ENCODE data around the gene FUS. TPM values are rescaled to one million over a fixed set of nuclear protein-coding genes. Genes with fewer than 3 reads are reported as not detected.
"Not testable (repeated sequence)": the region's sequence is repeated elsewhere in the genome, so short reads cannot be mapped to it uniquely, and the experiment has no call there.

Gene FUS
- total and polyA plus RNA-seq, 8 donors: 180 to 829 (median 779) TPM

- H3K36me3 ChIP-seq: no peaks in the 10 kb centered on the region
- H3K4me3 ChIP-seq: peak overlapping the region in 1 of 2 donors; percentile 14
- peak overlapping the region; percentile 66 to 69 for H3K27ac ChIP-seq
- DNase-seq (peak in 3 of 4 donors; percentile 84 to 89 (median 85)), ATAC-seq (peak; percentile 35)
- intact Hi-C loops (cut with DNase I): no loop called here
- H3K27me3 ChIP-seq: peaks cover 0 to 8% of the 10 kb centered on the region in 2 donors
- TF ChIP-seq, protein P1, sequence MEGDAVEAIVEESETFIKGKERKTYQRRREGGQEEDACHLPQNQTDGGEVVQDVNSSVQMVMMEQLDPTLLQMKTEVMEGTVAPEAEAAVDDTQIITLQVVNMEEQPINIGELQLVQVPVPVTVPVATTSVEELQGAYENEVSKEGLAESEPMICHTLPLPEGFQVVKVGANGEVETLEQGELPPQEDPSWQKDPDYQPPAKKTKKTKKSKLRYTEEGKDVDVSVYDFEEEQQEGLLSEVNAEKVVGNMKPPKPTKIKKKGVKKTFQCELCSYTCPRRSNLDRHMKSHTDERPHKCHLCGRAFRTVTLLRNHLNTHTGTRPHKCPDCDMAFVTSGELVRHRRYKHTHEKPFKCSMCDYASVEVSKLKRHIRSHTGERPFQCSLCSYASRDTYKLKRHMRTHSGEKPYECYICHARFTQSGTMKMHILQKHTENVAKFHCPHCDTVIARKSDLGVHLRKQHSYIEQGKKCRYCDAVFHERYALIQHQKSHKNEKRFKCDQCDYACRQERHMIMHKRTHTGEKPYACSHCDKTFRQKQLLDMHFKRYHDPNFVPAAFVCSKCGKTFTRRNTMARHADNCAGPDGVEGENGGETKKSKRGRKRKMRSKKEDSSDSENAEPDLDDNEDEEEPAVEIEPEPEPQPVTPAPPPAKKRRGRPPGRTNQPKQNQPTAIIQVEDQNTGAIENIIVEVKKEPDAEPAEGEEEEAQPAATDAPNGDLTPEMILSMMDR (IDR thresholded peaks at IDR 0.05): no peak
- H3K9me3 ChIP-seq: no peaks in the 10 kb centered on the region
- peaks cover 8 to 51% of the 10 kb centered on the region in 2 donors for H3K4me1 ChIP-seq
Measured at GRCh38 chr16:31138621-31139578, 41.0 kb upstream of the FUS start.

DNA sequence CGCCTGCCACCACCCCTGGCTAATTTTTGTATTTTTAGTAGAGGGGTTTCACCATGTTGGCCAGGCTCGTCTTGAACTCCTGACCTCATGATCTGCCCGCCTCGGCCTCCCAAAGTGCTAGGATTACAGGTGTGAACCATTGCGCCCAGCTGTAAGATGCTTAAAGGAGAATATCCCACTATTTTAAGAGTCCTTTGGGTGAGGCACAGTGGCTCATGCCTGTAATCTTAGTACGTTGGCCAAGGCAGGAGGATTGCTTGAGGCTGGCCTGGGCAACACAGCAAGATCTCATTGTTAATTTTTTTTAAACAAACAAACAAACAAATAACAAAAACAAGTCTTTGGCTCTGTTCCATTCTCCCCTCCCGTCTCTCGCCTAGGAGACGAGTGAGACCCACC is 38.9 kb upstream of the FUS start:
- ATAC-seq; DNase-seq; intact Hi-C loops (cut with DNase I); H3K9me3 ChIP-seq; H3K36me3 ChIP-seq; H3K27me3 ChIP-seq; H3K4me3 ChIP-seq: not testable (repeated sequence)
- peak overlapping the region; percentile 87 to 92 for H3K27ac ChIP-seq
- peaks cover 8 to 38% of the 10 kb centered on the region in 2 donors for H3K4me1 ChIP-seq

GRCh38 chr16:31141489-31142108 is 38.3 kb upstream of the FUS start:
- Histone ChIP-seq H3K4me1 (peaks cover 8 to 38% of the 10 kb centered on the region in 2 donors), H3K36me3 (no peaks in the 10 kb centered on the region), H3K9me3 (no peaks in the 10 kb centered on the region), H3K4me3 (peak overlapping the region in 1 of 2 donors; percentile 46), H3K27me3 (no peaks in the 10 kb centered on the region), H3K27ac (peak overlapping the region; percentile 87 to 92)
- TF ChIP-seq, protein P1 (IDR thresholded peaks at IDR 0.05): no peak
- ATAC-seq: peak; percentile 6
- DNase-seq: peak in 1 of 4 donors; percentile 73
- intact Hi-C loops (cut with DNase I): no loop called here

- peak; percentile 99 to 100 (median 100) for DNase-seq
- peaks cover 8 to 38% of the 10 kb centered on the region in 2 donors for H3K4me1 ChIP-seq
- no peaks in the 10 kb centered on the region for H3K9me3 ChIP-seq
- peak overlapping the region; percentile 42 to 46 for H3K4me3 ChIP-seq
- peak; percentile 94 for ATAC-seq
- peaks cover 0 to 2% of the 10 kb centered on the region in 2 donors for H3K27me3 ChIP-seq
- no peaks in the 10 kb centered on the region for H3K36me3 ChIP-seq
- intact Hi-C loops (cut with DNase I): no loop called here
- TF ChIP-seq, protein P1 (IDR thresholded peaks at IDR 0.05): peak; percentile 96 to 99
- peak overlapping the region; percentile 87 to 92 for H3K27ac ChIP-seq
Measured at GRCh38 chr16:31142109-31143010, 37.6 kb upstream of the FUS start.

- H3K9me3 ChIP-seq: no peaks in the 10 kb centered on the region
- ATAC-seq: no peak
- H3K36me3 ChIP-seq: no peaks in the 10 kb centered on the region
- peak in 1 of 4 donors; percentile 76 for DNase-seq
- peak overlapping the region in 1 of 2 donors; percentile 92 for H3K27ac ChIP-seq
- TF ChIP-seq, protein P1 (IDR thresholded peaks at IDR 0.05): no peak
- peaks cover 0 to 10% of the 10 kb centered on the region in 2 donors for H3K27me3 ChIP-seq
- H3K4me1 ChIP-seq: peaks cover 8 to 37% of the 10 kb centered on the region in 2 donors
- H3K4me3 ChIP-seq: peak overlapping the region; percentile 42 to 46
- intact Hi-C loops (cut with DNase I): no loop called here
Measured at GRCh38 chr16:31143011-31143693, 36.8 kb upstream of the FUS start.

All from left lung (tissue), 10 donors.